GM21786 (cell line): ENCODE data around the gene LYZ.

ENCODE experiments used
- ATAC-seq: cut with Tn5 transposase; IDR thresholded peaks from one replicate; pipeline ENCODE4 v1.9.1; 2021; ENCODE audit not compliant: unreplicated experiment

The LYZ gene

DNA sequence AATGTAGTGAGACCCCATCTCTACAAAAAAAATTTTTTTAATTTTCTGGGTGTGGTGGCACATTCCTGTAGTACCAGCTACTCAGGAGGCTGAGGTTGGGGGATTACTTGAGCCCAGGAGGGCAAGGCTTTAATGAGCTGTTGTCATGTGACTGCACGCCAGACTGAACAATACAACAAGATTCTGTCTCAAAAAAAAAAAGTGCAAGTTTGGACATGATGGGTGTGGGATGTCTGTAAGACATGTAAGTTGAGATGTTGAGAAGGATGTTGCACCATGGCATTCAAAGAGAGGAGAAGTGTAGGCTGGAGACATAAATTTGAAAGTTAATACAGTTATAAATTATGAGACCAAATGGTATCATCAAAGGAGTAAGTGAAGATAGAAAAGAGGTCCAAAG lies 34.9 kb downstream of the LYZ start:
- ATAC-seq = no peak

GRCh38 chr12:69385038-69385437 lies 36.9 kb downstream of the LYZ start:
- no peak for ATAC-seq

DNA sequence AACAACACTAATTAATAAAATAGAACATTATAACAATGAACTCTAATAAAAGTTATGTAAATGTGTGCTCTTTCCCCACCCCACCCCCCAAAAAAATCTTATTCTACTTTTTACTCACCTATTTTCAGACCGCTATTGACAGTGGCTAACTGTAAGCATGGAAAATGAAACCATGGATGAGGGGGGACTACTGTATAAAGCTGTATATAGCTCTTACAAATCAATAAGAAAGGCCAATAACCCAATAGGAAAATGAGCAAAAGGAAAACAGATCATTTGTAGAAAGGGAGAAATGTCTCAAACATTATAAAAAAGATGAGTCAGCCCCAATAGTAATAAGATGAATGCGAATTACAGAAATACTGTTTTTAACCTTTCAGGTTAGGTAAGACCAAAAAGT lies 38.7 kb downstream of the LYZ start:
- ATAC-seq = no peak

- ATAC-seq = no peak
Observed at GRCh38 chr12:69388371-69388770, 40.2 kb downstream of the LYZ start.

GRCh38 chr12:69389831-69390230 lies 41.6 kb downstream of the LYZ start:
- ATAC-seq = no peak

GRCh38 chr12:69392179-69392928 lies 44.2 kb downstream of the LYZ start:
- ATAC-seq = peak; percentile 70

DNA sequence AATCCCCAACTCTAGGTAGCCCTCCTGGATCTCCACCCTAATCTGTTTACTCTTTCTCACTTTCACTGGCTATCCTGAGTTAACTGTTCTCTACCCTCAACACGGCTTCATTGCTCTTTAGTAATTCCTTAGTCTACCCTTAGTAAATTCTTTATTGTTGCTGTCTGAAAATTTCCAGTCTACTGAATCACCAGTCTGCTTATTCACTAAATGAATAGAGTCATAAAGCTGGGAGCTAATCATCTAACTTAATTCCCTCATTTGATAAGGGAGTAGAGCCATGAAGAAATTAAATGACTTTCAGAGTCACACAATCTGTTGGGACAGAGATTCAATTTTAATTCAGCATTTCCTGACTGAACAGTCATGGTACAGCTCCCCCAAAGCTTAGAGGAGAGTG lies 47.9 kb downstream of the LYZ start:
- ATAC-seq = no peak

GRCh38 chr12:69396963-69397362 lies 48.8 kb downstream of the LYZ start:
- no peak for ATAC-seq

GRCh38 chr12:69397978-69398377 lies 49.8 kb downstream of the LYZ start:
- ATAC-seq = no peak

DNA sequence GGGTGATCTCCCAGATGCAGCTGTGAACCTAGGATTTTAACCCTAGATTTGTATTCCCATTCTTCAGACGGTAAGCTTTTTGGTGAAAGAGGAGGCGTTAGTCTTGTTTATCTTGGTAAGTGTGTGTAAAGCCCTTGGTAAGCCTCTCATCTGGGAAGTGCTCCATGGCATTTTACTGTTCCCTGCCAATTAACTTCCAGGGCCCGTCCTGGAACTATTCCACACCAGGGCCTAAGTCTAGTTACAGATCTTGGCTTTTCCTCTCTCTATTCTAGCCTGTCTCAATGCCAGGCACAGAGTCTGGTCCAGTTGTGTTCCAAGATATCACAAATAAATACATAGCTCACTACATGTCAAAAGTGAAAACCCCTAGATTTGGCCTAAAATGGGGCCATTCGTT lies 53.8 kb downstream of the LYZ start:
- ATAC-seq = no peak
